GM12892 (cell line): ENCODE results near the gene FANCL.

Experiments
- POLR2A ChIP-seq: IDR thresholded peaks from 2 replicates; pipeline ENCODE4 v1.6.1; 2011; ENCODE audit warnings: low read depth, low read length, control low read depth
- TAF1 ChIP-seq: IDR thresholded peaks from 2 replicates; pipeline ENCODE4 v1.6.1; 2011; ENCODE audit warnings: low read depth, mild to moderate bottlenecking, control low read depth, low read length, borderline replicate concordance

DNA sequence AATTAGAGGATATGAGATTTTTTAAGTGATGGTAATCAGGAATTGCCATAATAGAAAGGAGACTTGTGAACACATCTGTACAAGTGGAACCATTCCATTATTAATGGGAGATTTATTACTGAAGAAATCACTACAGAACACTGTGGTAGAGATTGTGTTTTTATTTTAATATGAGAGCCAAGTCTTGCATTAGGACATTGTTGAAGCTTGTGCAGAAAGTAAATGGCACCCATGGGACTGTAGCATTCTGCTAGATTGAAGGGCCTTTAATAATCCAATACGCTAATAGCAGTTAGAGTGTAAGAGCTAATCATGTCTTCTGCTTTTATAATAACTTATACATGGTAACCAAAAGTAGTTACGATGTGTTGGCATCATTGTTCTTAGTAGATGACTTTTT, 110.9 kb downstream of the FANCL start:
- TF ChIP-seq TAF1 (no peak), POLR2A (no peak)
